GM12892 (cell line): ENCODE data around the gene SERINC4.

ENCODE experiments used
- POLR2A ChIP-seq: IDR thresholded peaks from 2 replicates; pipeline ENCODE4 v1.6.1; 2011; ENCODE audit warnings: low read depth, low read length, control low read depth
- TAF1 ChIP-seq: IDR thresholded peaks from 2 replicates; pipeline ENCODE4 v1.6.1; 2011; ENCODE audit warnings: low read depth, mild to moderate bottlenecking, control low read depth, low read length, borderline replicate concordance

DNA sequence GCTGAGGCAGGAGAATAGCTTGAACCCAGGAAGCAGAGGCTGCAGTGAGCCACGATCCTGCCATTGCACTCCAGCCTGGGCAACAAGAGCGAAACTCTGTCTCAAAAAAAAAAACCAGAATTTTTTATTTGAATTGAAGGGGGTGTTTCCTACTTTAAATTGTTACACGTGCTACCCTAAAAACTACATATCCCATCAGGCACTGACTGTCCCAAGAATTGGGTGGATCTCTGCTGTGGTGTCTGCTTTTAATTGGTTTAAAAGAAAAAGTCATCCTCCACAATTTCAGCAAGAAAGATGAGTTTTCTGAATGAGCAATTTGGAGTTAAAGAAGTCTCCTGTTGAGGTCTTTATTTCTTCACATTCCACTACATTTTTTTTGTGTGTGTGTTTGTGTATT lies 51.6 kb downstream of the SERINC4 start:
- TF ChIP-seq POLR2A (no peak), TAF1 (no peak)
